Peyer's patch (tissue), 4 donors: ENCODE data around the gene RRBP1.

Experiments
- POLR2A ChIP-seq, 2 donors: fragments of 450-650 bp; IDR thresholded peaks; one replicate each; pipeline ENCODE4 v1.5.1; 2017; ENCODE audit warnings: antibody characterized with exemption in 2 of 2, mild to moderate bottlenecking in 2 of 2, moderate library complexity in 2 of 2
- TF ChIP-seq, protein P1 (sequence below), 6 experiments: fragments of 450-650 bp in 4 of 6; fragments of 200-600 bp in 2 of 6; sonication (generic) in 1 of 6; IDR thresholded peaks; one replicate each; pipeline ENCODE4 v1.5.1; 2017 to 2019; ENCODE audit warnings: antibody characterized with exemption in 6 of 6, mild to moderate bottlenecking in 3 of 6, moderate library complexity in 1 of 6

DNA sequence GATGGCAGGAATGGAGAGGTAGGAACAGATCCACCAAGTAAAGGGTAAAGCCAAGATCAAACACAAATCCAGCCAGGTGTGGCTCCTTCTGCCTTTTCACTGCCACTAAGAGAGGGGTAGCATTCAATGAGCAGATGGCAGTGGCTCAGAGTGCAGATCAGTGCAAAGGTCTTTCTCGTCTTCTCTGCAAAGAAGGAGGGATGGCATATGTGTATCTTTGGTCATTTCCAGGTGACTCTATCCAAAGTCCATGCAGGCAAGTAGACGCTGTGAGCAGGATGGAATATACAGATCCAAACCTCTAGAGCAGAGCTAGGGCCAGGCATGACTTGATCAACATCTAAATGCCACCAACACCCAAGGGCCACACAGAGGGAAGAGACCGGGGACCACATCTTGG, 24.6 kb upstream of the RRBP1 start:
- TF ChIP-seq, protein P1, sequence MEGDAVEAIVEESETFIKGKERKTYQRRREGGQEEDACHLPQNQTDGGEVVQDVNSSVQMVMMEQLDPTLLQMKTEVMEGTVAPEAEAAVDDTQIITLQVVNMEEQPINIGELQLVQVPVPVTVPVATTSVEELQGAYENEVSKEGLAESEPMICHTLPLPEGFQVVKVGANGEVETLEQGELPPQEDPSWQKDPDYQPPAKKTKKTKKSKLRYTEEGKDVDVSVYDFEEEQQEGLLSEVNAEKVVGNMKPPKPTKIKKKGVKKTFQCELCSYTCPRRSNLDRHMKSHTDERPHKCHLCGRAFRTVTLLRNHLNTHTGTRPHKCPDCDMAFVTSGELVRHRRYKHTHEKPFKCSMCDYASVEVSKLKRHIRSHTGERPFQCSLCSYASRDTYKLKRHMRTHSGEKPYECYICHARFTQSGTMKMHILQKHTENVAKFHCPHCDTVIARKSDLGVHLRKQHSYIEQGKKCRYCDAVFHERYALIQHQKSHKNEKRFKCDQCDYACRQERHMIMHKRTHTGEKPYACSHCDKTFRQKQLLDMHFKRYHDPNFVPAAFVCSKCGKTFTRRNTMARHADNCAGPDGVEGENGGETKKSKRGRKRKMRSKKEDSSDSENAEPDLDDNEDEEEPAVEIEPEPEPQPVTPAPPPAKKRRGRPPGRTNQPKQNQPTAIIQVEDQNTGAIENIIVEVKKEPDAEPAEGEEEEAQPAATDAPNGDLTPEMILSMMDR (IDR thresholded peaks at IDR 0.05): no peak
- TF ChIP-seq POLR2A (IDR thresholded peaks at IDR 0.05): no peak
